BE2C (cell line): Measurements from ENCODE around the gene DESI1.
"Not testable (repeated sequence)": the region's sequence is repeated elsewhere in the genome, so short reads cannot be mapped to it uniquely, and the experiment has no call there.

ENCODE experiments used
- DNase-seq: peaks from one replicate; pipeline ENCODE4 v3.0.0-alpha.2; 2020
- H3K27me3 ChIP-seq: fragments of 250-450 bp; sonication (Bioruptor Pico); 2 replicates; pipeline ENCODE4 v1.5.1; 2020; ENCODE audit warnings: mild to moderate bottlenecking
- H3K36me3 ChIP-seq: fragments of 250-450 bp; sonication (Bioruptor Pico); 2 replicates; pipeline ENCODE4 v1.5.1; 2020; ENCODE audit warnings: mild to moderate bottlenecking
- H3K4me1 ChIP-seq: fragments of 250-450 bp; sonication (Bioruptor Pico); 2 replicates; pipeline ENCODE4 v1.5.1; 2020
- H3K4me3 ChIP-seq: 2 replicates; pipeline ENCODE4 v1.5.1; 2011; ENCODE audit warnings: low read depth, low read length
- H3K9me3 ChIP-seq: fragments of 250-450 bp; sonication (Bioruptor Pico); 2 replicates; pipeline ENCODE4 v1.5.1; 2020
- TF ChIP-seq, protein P1 (sequence below): IDR thresholded peaks from 2 replicates; pipeline ENCODE4 v1.5.1; 2012; ENCODE audit warnings: mild to moderate bottlenecking, low read depth, low read length

The DESI1 gene

DNA sequence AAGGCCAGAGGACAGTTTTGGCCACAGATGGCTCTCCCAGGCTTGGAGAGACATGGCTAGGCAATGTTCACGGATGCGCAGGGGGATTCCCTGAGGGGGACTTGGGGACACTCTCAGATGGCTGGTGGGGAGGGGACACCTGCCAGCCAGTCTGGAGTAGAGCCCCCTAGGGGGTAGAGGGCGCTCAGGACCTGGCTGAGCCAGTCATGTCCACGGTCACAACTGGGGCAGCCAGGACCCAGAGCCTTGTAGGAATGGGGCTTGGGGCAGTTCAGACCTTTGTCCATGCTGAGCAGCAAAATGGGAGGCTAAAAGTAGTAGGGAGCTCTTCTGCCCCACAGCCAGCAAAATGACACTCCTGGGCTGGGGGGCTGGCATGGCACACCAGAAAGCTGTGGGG lies 58.4 kb downstream of the DESI1 start:
- DNase-seq: no peak
- Histone ChIP-seq H3K27me3 (no peaks in the 10 kb centered on the region), H3K36me3 (no peaks in the 10 kb centered on the region), H3K9me3 (no peaks in the 10 kb centered on the region), H3K4me1 (peaks cover 29% of the 10 kb centered on the region), H3K4me3 (no peak overlapping the region)
- TF ChIP-seq, protein P1, sequence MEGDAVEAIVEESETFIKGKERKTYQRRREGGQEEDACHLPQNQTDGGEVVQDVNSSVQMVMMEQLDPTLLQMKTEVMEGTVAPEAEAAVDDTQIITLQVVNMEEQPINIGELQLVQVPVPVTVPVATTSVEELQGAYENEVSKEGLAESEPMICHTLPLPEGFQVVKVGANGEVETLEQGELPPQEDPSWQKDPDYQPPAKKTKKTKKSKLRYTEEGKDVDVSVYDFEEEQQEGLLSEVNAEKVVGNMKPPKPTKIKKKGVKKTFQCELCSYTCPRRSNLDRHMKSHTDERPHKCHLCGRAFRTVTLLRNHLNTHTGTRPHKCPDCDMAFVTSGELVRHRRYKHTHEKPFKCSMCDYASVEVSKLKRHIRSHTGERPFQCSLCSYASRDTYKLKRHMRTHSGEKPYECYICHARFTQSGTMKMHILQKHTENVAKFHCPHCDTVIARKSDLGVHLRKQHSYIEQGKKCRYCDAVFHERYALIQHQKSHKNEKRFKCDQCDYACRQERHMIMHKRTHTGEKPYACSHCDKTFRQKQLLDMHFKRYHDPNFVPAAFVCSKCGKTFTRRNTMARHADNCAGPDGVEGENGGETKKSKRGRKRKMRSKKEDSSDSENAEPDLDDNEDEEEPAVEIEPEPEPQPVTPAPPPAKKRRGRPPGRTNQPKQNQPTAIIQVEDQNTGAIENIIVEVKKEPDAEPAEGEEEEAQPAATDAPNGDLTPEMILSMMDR: no peak

DNA sequence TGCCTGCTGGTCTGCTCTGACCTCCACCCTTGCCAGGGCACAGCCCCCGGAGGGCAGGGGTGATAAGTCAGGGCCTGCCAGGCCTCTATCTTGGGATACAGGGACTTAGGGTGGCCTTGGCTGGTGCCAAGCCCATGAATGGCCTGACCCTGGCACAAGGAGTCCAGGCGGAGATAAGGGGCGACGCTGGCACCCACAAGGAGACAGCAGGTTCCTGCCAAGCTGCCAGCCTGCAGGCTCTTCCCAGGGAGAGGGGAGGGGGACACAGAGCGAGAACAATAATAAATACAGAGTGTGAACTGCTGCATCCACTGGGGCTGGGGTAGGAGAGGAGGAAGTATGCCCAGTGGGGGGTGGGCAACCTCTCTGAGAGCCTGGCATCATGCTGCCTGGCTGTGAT lies 59.1 kb downstream of the DESI1 start:
- no peaks in the 10 kb centered on the region for H3K36me3 ChIP-seq
- peaks cover 29% of the 10 kb centered on the region for H3K4me1 ChIP-seq
- no peaks in the 10 kb centered on the region for H3K27me3 ChIP-seq
- peak overlapping the region; percentile 0; the same call in 1 of the 2 replicates for H3K4me3 ChIP-seq
- H3K9me3 ChIP-seq: no peaks in the 10 kb centered on the region
- TF ChIP-seq, protein P1: no peak
- DNase-seq: no peak

DNA sequence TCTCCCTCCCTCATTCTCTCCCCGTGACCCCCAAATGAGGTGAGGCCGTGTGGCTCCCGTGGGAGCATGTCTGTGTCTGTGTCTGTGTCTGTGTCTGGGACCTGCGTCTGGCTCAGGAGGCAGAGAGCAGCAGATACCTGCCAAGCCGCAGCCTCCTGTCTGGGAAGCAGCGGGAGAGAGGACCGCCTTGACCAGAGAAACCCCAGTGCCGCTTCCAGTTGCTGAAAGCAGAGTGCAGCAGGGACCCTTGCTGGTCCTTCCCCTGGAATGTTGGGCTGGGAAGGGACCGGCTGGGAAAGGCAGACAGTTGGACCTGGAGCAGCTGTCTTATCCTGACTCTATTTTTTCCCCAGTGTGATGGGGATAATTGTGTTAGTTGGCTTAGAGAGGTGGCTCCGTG lies 59.5 kb downstream of the DESI1 start:
- Histone ChIP-seq H3K27me3 (no peaks in the 10 kb centered on the region), H3K9me3 (no peaks in the 10 kb centered on the region), H3K4me3 (peak overlapping the region; percentile 57), H3K36me3 (no peaks in the 10 kb centered on the region), H3K4me1 (peaks cover 29% of the 10 kb centered on the region)
- TF ChIP-seq, protein P1: no peak
- peak; percentile 53 for DNase-seq

DNA sequence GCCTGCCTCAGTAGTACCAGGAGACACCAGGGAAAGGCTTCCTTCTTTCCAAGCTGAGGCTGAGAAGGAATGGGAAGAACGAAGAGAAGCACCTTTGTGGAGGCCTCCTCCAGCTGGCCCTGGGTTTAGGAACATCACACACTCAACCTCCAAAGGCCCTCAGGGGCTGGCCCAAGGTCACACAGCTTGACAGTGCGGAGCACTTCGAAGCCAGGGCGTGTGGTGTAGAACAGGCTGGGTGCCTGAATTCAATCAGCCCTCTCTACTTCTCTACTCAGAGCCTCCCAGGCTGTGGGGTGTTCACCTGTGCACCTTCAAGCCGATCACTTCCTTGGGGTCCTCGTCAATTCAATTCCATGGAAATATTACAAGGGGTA lies 60.8 kb downstream of the DESI1 start:
- Histone ChIP-seq H3K4me1 (peaks cover 31% of the 10 kb centered on the region), H3K36me3 (no peaks in the 10 kb centered on the region), H3K9me3 (no peaks in the 10 kb centered on the region), H3K4me3 (no peak overlapping the region; the same call in 1 of the 2 replicates), H3K27me3 (no peaks in the 10 kb centered on the region)
- DNase-seq: peak; percentile 44
- TF ChIP-seq, protein P1: no peak

DNA sequence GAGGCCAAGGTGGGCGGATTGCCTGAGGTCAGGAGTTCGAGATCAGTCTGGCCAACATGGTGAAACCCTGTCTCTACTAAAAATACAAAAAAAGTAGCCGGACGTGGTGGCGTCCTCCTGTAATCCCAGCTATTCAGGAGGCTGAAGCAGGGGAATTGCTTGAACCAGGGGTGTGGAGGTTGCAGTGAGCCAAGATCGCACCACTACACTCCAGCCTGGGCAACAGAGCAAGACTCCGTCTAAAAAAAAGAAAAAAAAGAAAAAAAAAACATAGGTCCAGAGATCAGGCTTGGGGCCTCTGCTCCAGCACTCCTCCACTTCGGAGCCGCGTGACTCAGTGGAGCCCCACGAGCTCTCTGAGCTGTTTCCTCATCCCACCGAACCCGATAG lies 62.6 kb downstream of the DESI1 start:
- peaks cover 30% of the 10 kb centered on the region for H3K4me1 ChIP-seq
- H3K27me3 ChIP-seq, H3K9me3 ChIP-seq, DNase-seq, H3K4me3 ChIP-seq, H3K36me3 ChIP-seq: not testable (repeated sequence)

DNA sequence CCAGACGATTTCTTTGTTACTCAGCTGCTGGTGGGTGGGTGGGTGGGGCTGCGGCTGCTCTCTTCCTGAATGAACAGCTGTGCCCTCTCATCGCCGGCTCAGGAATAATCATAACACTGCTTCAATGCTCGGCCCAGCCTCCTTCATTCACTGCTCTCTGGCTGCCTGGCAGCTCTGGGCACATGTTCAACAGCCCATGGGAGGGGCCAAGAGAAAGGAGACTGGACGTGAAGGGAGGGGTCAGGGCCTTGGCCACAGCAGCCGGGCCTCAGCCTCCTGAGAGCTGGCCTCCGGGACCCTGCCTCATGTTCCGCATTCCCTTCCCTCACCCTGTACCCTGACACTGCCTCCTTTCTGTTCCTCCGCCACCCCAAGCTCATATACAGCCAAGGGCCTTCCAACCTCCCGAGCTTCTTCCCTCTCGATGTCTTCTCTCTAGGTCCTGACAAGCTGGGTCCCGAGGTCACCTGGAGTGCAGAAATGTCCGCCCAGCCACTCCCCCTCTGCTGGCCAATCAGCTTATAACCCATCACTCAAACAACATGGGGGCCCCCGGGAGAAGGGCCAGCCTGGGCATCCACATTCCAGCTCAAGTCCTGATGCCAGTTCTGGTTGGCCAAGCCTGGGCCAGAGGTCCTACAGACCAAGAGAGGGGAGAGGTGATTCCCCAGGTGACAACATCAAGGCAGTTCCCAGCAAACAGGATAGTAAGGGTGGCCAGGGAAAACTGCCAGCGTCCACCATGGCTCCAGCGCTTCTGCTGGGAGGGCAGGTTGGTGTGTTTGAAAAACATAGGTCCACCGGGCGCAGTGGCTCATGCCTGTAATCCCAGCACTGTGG lies 63.2 kb downstream of the DESI1 start:
- no peaks in the 10 kb centered on the region for H3K27me3 ChIP-seq
- no peaks in the 10 kb centered on the region for H3K36me3 ChIP-seq
- no peaks in the 10 kb centered on the region for H3K9me3 ChIP-seq
- no peak overlapping the region for H3K4me3 ChIP-seq
- H3K4me1 ChIP-seq: peaks cover 24% of the 10 kb centered on the region
- no peak for DNase-seq
- TF ChIP-seq, protein P1: no peak
